Mononuclear cell (primary cell): ENCODE measurements around the gene IL20RB. TPM values are rescaled to one million over a fixed set of nuclear protein-coding genes. Genes with fewer than 3 reads are reported as not detected.
"Not testable (repeated sequence)": the region's sequence is repeated elsewhere in the genome, so short reads cannot be mapped to it uniquely, and the experiment has no call there.

ENCODE experiments used
- H3K27me3 ChIP-seq: 2 replicates; pipeline ENCODE4 v1.6.0; 2011; ENCODE audit warnings: low read length, control low read depth; ENCODE audit not compliant: insufficient read depth
- H3K4me1 ChIP-seq: 2 replicates; pipeline ENCODE4 v1.5.1; 2011; ENCODE audit warnings: mild to moderate bottlenecking, low read length, control low read depth; ENCODE audit not compliant: insufficient read depth
- H3K4me3 ChIP-seq: 2 replicates; pipeline ENCODE4 v1.5.1; 2011; ENCODE audit warnings: mild to moderate bottlenecking, low read length, moderate library complexity
- H3K9me3 ChIP-seq: 2 replicates; pipeline ENCODE4 v1.5.1; 2011; ENCODE audit warnings: low read depth, mild to moderate bottlenecking, control low read depth, low read length
- total RNA-seq: library from RNA; depleted of rRNA; stranded (reverse); fragments of >200 nt; gene quantifications from one replicate; pipeline ENCODE4 v1.2.3, GENCODE V29; 2012

Gene IL20RB
- total RNA-seq, 1 donor = 0.94 TPM

DNA sequence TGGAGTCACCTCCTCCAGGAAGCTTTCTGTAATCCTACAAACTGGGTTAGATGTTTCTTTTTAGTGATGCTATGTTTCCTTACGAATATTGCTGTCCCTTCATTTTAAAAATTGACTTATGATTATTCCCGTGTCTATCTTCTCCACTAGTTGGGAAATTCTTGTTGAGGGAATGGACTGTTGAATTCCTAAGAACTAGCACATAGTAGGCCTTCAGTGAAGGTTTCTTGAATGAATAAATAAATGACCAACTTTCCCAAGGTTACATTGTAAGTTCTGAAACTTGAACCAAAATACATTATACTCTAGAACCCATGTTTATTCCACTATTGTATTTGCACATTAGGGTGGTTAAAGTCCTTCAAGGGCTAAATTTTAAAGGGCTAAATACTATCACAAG lies 812 bp upstream of the IL20RB start:
- Histone ChIP-seq H3K4me1 (peaks cover 3% of the 10 kb centered on the region), H3K4me3 (no peak overlapping the region), H3K27me3 (no peaks in the 10 kb centered on the region), H3K9me3 (no peaks in the 10 kb centered on the region)

DNA sequence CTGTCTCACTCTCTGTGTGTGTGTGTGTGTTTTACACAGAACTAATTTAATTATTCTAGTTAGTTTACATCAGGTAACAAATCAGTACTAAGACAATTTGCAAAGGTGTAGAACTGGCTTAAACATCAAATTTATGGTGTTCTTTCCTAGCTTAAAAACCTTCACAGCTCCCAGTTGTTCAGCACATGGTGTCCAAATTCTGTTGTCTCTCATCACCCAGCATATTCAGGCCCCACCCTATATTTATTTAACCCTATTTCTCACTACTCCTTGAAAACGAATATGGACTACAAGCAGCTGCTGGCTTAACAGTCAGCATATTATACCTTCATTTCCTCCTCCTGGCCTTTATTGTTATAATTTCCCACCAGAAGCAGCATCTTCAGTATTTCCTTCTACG lies 1.2 kb downstream of the IL20RB start:
- H3K9me3 ChIP-seq = no peaks in the 10 kb centered on the region
- no peak overlapping the region for H3K4me3 ChIP-seq
- no peaks in the 10 kb centered on the region for H3K27me3 ChIP-seq
- H3K4me1 ChIP-seq = peaks cover 3% of the 10 kb centered on the region

DNA sequence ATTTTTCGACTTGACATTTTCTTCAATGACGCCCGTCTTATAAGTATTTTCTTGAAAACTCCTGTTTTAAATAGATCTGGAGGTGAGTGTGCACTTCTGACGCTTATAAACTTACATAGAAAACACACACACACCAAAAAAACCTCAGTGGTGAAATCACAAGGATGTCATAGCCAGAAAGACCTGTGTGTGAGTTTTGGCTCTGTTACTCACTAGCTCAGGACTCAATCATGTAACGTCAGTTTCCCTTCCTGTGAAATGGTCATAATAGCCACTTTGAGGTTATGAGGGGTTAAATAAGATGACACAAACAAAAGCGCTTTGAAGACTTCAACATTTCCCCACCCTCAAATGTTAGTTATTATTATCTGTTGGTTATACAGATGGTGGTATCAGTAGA lies 1.8 kb downstream of the IL20RB start:
- H3K27me3 ChIP-seq = no peaks in the 10 kb centered on the region
- peaks cover 3% of the 10 kb centered on the region for H3K4me1 ChIP-seq
- no peak overlapping the region for H3K4me3 ChIP-seq
- no peaks in the 10 kb centered on the region for H3K9me3 ChIP-seq

DNA sequence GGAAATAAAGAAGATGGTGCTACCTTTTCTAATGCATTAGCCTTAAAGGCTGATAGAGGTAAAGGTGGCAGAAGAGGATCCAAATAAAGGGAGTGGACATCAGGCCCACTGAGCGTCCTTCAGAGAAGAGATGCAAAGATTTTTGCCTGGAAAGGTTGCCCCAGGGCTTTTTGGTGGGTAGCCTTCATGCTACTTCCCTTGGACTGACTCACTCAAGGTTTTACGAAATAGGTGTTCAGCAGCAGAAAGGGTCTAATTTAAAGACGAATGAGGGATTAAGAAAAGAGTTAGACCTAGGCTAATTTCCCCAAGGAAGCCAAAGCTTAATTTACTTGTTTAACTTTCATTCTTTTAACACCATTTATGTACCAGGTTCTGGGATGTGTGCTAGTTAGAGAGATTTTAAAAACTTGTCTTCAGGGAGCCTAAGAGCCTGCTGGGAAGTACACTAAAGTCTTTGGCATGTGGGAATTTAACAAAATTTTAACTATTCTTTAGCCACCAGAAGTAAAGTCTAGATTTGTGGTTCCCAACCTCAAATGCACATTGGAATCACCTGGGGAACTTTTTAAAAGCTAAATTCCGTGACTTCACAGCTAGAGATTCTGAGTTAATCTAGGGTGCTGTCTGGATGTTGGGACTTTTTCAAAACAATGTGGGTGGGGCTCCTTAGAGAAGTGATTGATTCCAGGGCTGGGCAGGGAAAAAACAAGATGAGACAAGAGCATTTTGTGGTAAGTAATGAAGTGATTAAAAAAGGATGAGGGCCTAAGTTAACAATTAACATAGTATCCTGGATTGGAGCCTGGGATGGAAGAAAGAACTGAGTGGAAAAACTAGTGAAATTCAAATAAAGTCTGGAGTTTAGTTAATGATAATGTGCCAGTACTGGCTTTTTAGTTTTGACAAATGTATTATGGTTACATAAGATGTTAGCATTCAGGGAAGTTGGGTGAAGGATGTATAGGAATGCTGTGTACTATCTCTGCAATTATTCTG lies 3.4 kb downstream of the IL20RB start:
- H3K4me3 ChIP-seq = no peak overlapping the region
- H3K4me1 ChIP-seq = no peaks in the 10 kb centered on the region
- H3K9me3 ChIP-seq = no peaks in the 10 kb centered on the region

DNA sequence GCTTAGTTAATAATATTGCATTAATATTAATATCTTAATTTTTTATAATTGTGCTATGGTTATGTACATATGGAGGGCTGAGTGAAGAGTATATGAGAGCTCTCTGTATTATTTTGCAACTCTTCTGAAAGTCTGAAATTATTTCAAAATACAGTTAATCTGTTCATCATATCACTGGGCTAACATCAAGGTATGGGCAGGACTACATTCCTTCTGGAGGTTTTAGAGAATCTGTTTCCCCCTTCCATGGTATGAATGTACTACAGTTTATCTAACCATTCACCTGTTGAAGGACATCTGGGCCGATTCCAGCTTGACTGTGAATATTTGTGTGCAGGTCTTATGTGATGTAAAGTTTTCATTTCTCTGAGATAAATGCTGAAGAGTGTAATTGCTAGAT lies 5.1 kb downstream of the IL20RB start:
- H3K4me1 ChIP-seq = no peaks in the 10 kb centered on the region
- no peak overlapping the region for H3K4me3 ChIP-seq
- H3K9me3 ChIP-seq = no peaks in the 10 kb centered on the region

More for the DNA sequence above, 3.4 kb downstream of the IL20RB start:
- H3K27me3 ChIP-seq = no peaks in the 10 kb centered on the region

DNA sequence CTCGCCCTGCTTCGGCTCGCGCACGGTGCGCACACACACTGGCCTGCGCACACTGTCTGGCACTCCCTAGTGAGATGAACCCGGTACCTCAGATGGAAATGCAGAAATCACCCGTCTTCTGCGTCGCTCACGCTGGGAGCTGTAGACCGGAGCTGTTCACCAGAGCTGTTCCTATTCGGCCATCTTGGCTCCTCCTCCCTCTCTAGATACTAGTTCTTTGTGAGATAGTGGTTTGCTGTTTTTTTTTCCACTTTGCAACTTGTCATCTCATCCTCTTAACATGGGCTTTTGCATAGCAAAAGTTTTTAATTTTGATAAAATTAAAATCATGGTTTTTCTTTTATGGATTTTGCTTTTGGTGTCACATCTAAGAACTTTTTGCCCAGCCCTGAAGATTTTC lies 11.8 kb downstream of the IL20RB start:
- H3K4me1 ChIP-seq, H3K27me3 ChIP-seq, H3K4me3 ChIP-seq: not testable (repeated sequence)
- H3K9me3 ChIP-seq = peaks cover 11% of the 10 kb centered on the region

More for the DNA sequence above, 5.1 kb downstream of the IL20RB start:
- no peaks in the 10 kb centered on the region for H3K27me3 ChIP-seq

DNA sequence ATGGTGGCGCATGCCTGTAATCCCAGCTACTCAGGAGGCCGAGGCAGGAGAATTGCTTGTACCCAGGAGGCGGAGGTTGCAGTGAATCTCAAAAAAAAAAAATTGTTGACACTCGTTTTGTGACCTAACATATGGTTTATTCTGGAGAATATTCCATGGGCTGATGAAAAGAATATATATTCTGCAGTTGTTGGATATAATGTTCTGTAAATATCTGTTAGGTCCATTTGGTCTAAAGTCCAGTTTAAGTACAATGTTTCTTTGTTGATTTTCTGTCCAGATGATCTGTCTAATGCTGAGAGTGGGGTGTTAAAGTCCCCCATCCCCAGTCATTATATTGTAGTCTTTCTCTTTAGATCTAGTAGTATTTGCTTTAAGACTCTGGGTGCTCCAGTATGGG lies 15.6 kb downstream of the IL20RB start:
- Histone ChIP-seq H3K4me3 (no peak overlapping the region), H3K27me3 (no peaks in the 10 kb centered on the region), H3K9me3 (peaks cover 14% of the 10 kb centered on the region), H3K4me1 (no peaks in the 10 kb centered on the region)

DNA sequence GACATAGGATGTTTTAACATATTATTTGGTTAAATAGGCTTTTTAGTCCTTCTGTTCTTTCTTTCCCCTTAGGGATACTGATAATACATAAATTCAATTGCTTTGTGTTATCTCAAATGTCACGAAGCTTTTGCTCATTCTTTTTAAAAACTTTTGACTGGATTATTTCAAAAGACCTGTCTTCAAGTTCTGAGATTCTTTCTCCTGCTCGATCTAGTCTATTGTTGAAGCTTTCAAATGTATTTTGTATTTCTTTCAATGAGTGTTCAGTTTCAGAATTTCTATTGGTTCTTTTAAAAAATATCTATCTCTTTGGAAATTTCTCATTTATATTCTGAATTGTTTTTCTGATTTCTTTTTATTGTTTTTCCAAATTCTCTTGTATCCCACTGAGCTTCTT lies 16.9 kb downstream of the IL20RB start:
- Histone ChIP-seq H3K4me1 (no peaks in the 10 kb centered on the region), H3K27me3 (no peaks in the 10 kb centered on the region), H3K9me3 (peaks cover 14% of the 10 kb centered on the region), H3K4me3 (no peak overlapping the region)

DNA sequence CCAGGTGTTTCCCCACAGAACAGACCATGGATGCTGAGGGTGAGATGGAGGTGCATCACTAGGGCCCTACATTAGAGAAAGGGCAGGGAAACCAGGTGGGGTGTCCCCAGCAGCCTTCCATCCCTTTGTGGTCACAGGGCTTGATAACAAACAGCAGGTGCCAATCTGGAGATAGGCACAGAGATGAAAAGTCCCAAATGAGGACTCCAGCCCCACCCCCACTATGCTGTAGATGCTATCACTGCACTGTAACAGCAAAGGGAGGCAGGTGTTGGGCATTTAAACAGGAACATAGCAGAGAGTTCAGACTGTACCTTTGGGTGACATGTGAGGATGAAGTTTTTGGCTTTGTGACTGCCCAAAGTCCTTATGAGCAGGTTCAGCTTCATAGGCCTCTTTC lies 21.4 kb downstream of the IL20RB start:
- Histone ChIP-seq H3K9me3 (peaks cover 7% of the 10 kb centered on the region), H3K4me1 (no peaks in the 10 kb centered on the region), H3K4me3 (no peak overlapping the region), H3K27me3 (no peaks in the 10 kb centered on the region)

DNA sequence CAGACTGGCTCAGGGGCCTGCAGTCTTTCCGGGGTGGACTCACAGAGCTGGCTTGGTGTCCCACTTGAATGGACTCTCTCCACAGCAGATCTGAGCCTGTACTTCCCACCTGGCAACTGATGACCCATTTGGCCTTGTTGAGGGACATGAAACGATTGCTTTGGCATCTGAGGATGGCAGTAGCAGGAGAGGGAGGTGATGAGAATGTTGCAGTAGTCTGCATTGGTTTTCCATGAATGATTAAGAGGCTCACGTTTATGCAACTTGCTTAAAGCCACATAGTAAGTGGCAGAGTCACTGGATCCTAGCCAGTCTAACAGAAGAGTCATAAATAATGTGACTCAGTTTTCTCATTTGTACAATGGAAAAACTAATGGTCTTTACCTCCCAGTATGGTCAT lies 21.9 kb downstream of the IL20RB start:
- no peaks in the 10 kb centered on the region for H3K27me3 ChIP-seq
- peaks cover 2% of the 10 kb centered on the region for H3K9me3 ChIP-seq
- no peak overlapping the region for H3K4me3 ChIP-seq
- H3K4me1 ChIP-seq = no peaks in the 10 kb centered on the region

DNA sequence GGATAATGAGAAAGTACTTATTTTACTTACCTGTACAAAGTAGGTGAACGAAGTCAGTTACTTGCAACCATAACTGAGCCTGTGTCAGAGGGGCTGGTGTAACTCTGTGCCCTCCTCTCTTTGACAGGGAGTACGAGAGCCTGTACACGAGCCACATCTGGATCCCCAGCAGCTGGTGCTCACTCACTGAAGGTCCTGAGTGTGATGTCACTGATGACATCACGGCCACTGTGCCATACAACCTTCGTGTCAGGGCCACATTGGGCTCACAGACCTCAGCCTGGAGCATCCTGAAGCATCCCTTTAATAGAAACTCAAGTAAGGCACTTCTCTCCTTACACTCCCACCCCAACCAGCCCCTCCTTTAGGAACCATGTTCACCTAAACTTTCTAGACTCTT lies 24.2 kb downstream of the IL20RB start:
- Histone ChIP-seq H3K9me3 (no peaks in the 10 kb centered on the region), H3K4me3 (no peak overlapping the region), H3K4me1 (no peaks in the 10 kb centered on the region), H3K27me3 (no peaks in the 10 kb centered on the region)

DNA sequence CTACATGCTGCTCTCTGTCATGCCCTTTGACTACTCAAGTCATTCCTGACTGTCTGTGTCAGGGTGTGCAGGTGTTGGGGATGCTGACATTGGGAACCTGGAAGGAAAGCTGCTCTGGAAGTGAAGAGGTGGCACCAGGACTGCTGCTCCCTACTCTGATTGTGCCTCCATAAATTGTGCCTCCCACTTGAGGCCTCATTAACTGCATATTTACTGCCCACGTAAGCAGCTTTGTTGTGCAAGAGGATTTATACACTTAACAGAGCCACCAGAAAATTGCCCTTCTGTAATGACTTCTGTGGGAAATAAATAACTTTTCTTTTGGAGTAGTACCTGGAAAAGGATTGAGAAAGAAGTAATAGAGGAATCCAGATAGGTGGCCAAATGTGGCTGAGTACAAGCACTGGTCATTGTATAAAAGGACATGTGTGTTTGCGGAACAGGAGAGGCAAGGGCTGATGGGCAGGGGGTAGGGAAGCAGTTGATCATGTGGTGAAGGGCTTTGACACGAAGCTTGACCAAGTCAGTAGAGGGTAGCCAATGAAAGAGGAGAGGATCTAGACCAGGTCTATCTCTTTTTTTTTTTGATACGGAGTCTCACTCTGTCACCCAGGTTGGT lies 24.8 kb downstream of the IL20RB start:
- no peak overlapping the region for H3K4me3 ChIP-seq
- no peaks in the 10 kb centered on the region for H3K9me3 ChIP-seq
- no peaks in the 10 kb centered on the region for H3K27me3 ChIP-seq
- H3K4me1 ChIP-seq = no peaks in the 10 kb centered on the region

DNA sequence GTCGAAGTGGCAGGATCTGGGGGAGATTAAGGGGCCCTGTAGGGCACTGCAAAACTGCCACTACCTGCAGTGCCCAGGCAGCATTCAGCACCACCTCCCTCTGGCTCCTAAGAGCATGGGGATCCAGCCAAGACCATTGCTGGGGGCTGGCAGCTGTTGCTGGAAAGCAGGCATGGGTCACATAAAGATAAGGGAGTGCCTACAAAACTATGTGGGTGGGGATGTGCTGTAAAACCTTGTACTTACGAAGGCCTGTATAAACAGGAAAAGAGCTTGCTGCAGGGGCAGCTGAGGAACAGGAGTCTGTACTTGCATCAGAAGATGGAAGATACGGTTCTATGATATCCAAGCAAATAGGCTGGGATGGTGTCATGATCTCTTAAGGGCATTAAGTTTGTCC lies 27.1 kb downstream of the IL20RB start:
- Histone ChIP-seq H3K27me3 (no peaks in the 10 kb centered on the region), H3K4me3 (no peak overlapping the region)

DNA sequence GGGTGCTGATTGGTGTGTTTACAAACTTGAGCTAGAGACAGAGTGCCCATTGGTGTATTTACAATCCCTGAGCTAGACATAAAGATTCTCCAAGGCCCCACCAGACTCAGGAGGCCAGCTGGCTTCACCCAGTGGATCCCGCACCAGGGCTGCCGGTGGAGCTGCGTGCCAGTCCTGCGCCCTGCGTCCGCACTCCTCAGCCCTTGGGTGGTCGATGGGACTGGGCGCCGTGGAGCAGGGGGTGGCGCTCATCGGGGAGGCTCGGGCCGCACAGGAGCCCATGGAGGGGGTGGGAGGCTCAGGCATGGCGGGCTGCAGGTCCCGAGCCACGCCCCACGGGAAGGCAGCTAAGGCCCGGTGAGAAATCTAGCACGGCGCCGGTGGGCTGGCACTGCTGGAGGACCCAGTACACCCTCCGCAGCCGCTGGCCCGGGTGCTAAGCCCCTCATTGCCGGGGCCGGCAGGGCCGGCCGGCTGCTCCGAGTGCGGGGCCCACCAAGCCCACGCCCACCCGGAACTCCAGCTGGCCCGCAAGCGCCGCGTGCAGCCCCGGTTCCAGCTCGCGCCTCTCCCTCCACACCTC lies 29.7 kb downstream of the IL20RB start:
- H3K9me3 ChIP-seq, H3K4me3 ChIP-seq, H3K4me1 ChIP-seq, H3K27me3 ChIP-seq: not testable (repeated sequence)

More for the DNA sequence above, 27.1 kb downstream of the IL20RB start:
- Histone ChIP-seq H3K9me3 (no peaks in the 10 kb centered on the region), H3K4me1 (no peaks in the 10 kb centered on the region)

DNA sequence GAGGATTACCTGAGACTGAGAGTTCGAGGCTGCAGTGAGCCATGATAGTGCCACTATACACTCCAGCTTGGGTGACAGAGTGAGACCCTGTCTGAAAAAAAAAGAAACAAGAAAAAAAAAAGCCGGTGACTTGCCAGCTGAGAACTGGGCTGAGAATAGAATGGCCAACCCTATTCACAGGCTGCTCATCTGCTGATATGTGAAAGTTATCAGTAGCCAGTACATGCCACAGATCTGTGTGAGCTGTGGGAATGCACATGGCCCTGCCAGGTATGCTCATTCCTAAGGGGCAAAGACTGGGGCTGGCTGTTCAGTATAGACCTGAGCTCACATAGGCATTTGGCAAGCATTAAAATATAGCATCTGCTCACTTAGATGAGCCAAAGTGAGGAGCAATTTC lies 30.9 kb downstream of the IL20RB start:
- Histone ChIP-seq H3K4me3 (no peak overlapping the region), H3K9me3 (no peaks in the 10 kb centered on the region), H3K4me1 (no peaks in the 10 kb centered on the region), H3K27me3 (no peaks in the 10 kb centered on the region)
